ENCODE data around the gene DDX46.
"Not testable (repeated sequence)": the region's sequence is repeated elsewhere in the genome, so short reads cannot be mapped to it uniquely, and the experiment has no call there.

Gene DDX46

GRCh38 chr5:134818776-134819175 lies 60.2 kb downstream of the DDX46 start:
- no peak overlapping the region for H3K9ac ChIP-seq (ENCODE audit: low read depth, low read length)
- H3K27ac ChIP-seq (ENCODE audit: low read depth, low read length), result no peak overlapping the region
- no peaks in the 10 kb centered on the region for H3K27me3 ChIP-seq (ENCODE audit: insufficient read depth, low read length)
- WGBS, result 98% methylated on average over 4 of the region's 4 CpGs
- peaks cover 95% of the 10 kb centered on the region for H3K36me3 ChIP-seq (ENCODE audit: insufficient read depth, low read length)
- H3K4me1 ChIP-seq (ENCODE audit: insufficient read depth, low read length), result no peaks in the 10 kb centered on the region
- no peak overlapping the region for H3K4me3 ChIP-seq (ENCODE audit: low read length)
- no peaks in the 10 kb centered on the region for H3K9me3 ChIP-seq (ENCODE audit: insufficient read depth, low read depth, low read length)

DNA sequence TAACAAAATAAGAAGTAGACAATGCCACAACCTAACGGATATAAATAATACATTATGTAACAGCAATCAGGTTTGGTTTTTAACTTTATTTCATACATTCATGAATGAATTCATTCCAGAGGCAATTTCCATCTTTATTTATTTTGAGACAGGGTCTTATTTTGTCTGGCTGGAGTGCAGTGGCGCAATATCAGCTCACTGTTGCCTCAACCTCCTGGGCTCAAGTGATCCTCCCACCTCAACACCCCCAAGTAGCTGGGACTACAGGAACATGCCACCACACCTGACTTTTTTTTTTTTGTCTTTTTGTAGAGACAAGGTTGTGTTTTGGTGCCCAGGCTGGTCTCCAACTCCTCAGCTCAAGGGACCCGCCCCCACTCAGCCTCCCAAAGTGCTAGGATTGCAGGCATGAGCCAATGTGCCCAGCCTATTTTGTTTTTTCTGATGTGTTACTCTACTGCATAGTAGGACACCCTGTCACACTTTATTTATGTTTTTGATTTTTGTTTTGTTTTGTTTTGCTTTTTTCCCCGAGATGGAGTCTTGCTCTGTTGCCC lies 60.9 kb downstream of the DDX46 start:
- no peak overlapping the region for H3K27ac ChIP-seq (ENCODE audit: low read depth, low read length)

GRCh38 chr5:134821841-134822240 lies 63.3 kb downstream of the DDX46 start:
- peaks cover 96% of the 10 kb centered on the region for H3K36me3 ChIP-seq (ENCODE audit: insufficient read depth, low read length)

More for the DNA sequence above, 60.9 kb downstream of the DDX46 start:
- Histone ChIP-seq H3K36me3 (ENCODE audit: insufficient read depth, low read length) (peaks cover 94% of the 10 kb centered on the region), H3K27me3 (ENCODE audit: insufficient read depth, low read length) (no peaks in the 10 kb centered on the region), H3K4me3 (ENCODE audit: low read length) (no peak overlapping the region), H3K4me1 (ENCODE audit: insufficient read depth, low read length) (no peaks in the 10 kb centered on the region), H3K9ac (ENCODE audit: low read depth, low read length) (no peak overlapping the region), H3K9me3 (ENCODE audit: insufficient read depth, low read depth, low read length) (no peaks in the 10 kb centered on the region)
- 90% methylated on average over 3 of the region's 4 CpGs for WGBS

GRCh38 chr5:134824681-134825080 lies 66.1 kb downstream of the DDX46 start:
- Histone ChIP-seq H3K4me1 (ENCODE audit: insufficient read depth, low read length) (no peaks in the 10 kb centered on the region), H3K9ac (ENCODE audit: low read depth, low read length) (no peak overlapping the region), H3K36me3 (ENCODE audit: insufficient read depth, low read length) (peaks cover 95% of the 10 kb centered on the region), H3K27ac (ENCODE audit: low read depth, low read length) (no peak overlapping the region), H3K9me3 (ENCODE audit: insufficient read depth, low read depth, low read length) (no peaks in the 10 kb centered on the region), H3K27me3 (ENCODE audit: insufficient read depth, low read length) (no peaks in the 10 kb centered on the region), H3K4me3 (ENCODE audit: low read length) (no peak overlapping the region)
- 100% methylated on average over 1 of the region's 1 CpG for WGBS

More at GRCh38 chr5:134821841-134822240, 63.3 kb downstream of the DDX46 start:
- WGBS, result 93% methylated on average over 7 of the region's 7 CpGs
- no peak overlapping the region for H3K9ac ChIP-seq (ENCODE audit: low read depth, low read length)
- H3K27ac ChIP-seq (ENCODE audit: low read depth, low read length), result no peak overlapping the region
- no peaks in the 10 kb centered on the region for H3K4me1 ChIP-seq (ENCODE audit: insufficient read depth, low read length)
- no peaks in the 10 kb centered on the region for H3K9me3 ChIP-seq (ENCODE audit: insufficient read depth, low read depth, low read length)
- H3K27me3 ChIP-seq (ENCODE audit: insufficient read depth, low read length), result no peaks in the 10 kb centered on the region
- H3K4me3 ChIP-seq (ENCODE audit: low read length), result no peak overlapping the region

DNA sequence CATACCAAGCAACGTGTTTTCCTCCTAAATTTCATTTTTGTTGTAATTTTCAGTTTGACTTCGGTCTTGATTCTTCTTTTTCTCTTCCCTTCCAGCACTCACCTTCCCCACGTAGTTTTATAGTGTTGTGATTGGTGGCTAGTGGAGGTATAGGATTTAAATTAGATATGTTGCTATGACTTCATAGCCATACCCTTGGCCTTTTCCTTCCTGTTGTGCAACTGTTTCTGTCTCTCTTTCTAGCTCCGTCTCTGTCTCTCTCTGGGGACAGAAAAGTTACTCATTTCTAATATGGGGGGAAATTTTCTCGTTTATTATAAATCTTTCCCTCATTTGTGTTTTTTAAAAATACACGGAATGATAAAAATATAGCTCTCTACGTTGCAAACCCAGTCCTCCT lies 66.6 kb downstream of the DDX46 start:
- no peaks in the 10 kb centered on the region for H3K4me1 ChIP-seq (ENCODE audit: insufficient read depth, low read length)

GRCh38 chr5:134833340-134834032 lies 74.9 kb downstream of the DDX46 start:
- H3K9ac ChIP-seq (ENCODE audit: low read depth, low read length), result no peak overlapping the region
- no peak overlapping the region for H3K4me3 ChIP-seq (ENCODE audit: low read length)
- 92% methylated on average over 2 of the region's 3 CpGs for WGBS
- H3K27ac ChIP-seq (ENCODE audit: low read depth, low read length), result no peak overlapping the region
- H3K9me3 ChIP-seq (ENCODE audit: insufficient read depth, low read depth, low read length), result no peaks in the 10 kb centered on the region
- H3K27me3 ChIP-seq (ENCODE audit: insufficient read depth, low read length), result no peaks in the 10 kb centered on the region
- H3K4me1 ChIP-seq (ENCODE audit: insufficient read depth, low read length), result no peaks in the 10 kb centered on the region
- peaks cover 80% of the 10 kb centered on the region for H3K36me3 ChIP-seq (ENCODE audit: insufficient read depth, low read length)

More for the DNA sequence above, 66.6 kb downstream of the DDX46 start:
- peaks cover 95% of the 10 kb centered on the region for H3K36me3 ChIP-seq (ENCODE audit: insufficient read depth, low read length)
- no peaks in the 10 kb centered on the region for H3K9me3 ChIP-seq (ENCODE audit: insufficient read depth, low read depth, low read length)
- H3K27ac ChIP-seq (ENCODE audit: low read depth, low read length), result no peak overlapping the region
- H3K27me3 ChIP-seq (ENCODE audit: insufficient read depth, low read length), result no peaks in the 10 kb centered on the region
- no peak overlapping the region for H3K9ac ChIP-seq (ENCODE audit: low read depth, low read length)
- 92% methylated on average over 4 of the region's 7 CpGs for WGBS
- H3K4me3 ChIP-seq (ENCODE audit: low read length), result no peak overlapping the region

DNA sequence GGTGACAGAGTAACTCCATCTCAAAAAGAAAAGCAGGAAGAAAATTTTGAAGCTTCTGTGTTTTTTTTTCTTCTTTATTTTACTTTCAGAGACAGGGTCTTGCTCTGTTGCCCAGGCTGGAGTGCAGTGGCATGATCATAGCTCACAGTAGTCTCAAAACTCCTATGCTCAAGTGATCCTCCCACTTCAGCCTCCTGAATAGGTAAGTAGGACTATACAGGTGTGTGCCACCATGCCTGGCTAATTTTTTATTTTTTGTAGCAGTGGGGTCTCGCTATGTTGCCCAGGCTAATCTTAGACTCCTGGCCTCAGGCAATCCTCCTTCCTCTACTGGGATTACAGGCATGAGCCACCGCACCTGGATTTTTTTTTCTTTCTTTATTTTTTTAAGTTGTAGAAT lies 77.0 kb downstream of the DDX46 start:
- WGBS, result 94% methylated on average over 1 of the region's 2 CpGs

GRCh38 chr5:134837530-134838181 lies 79.1 kb downstream of the DDX46 start:
- Histone ChIP-seq H3K9me3 (ENCODE audit: insufficient read depth, low read depth, low read length) (no peaks in the 10 kb centered on the region), H3K27ac (ENCODE audit: low read depth, low read length) (no peak overlapping the region), H3K9ac (ENCODE audit: low read depth, low read length) (no peak overlapping the region), H3K4me1 (ENCODE audit: insufficient read depth, low read length) (no peaks in the 10 kb centered on the region), H3K36me3 (ENCODE audit: insufficient read depth, low read length) (peaks cover 70% of the 10 kb centered on the region), H3K27me3 (ENCODE audit: insufficient read depth, low read length) (no peaks in the 10 kb centered on the region), H3K4me3 (ENCODE audit: low read length) (no peak overlapping the region)
- WGBS, result 95% methylated on average over 3 of the region's 3 CpGs

More for the DNA sequence above, 77.0 kb downstream of the DDX46 start:
- Histone ChIP-seq H3K9me3 (ENCODE audit: insufficient read depth, low read depth, low read length) (no peaks in the 10 kb centered on the region), H3K9ac (ENCODE audit: low read depth, low read length) (no peak overlapping the region), H3K27me3 (ENCODE audit: insufficient read depth, low read length) (no peaks in the 10 kb centered on the region), H3K4me3 (ENCODE audit: low read length) (no peak overlapping the region), H3K4me1 (ENCODE audit: insufficient read depth, low read length) (no peaks in the 10 kb centered on the region), H3K27ac (ENCODE audit: low read depth, low read length) (no peak overlapping the region), H3K36me3 (ENCODE audit: insufficient read depth, low read length) (peaks cover 80% of the 10 kb centered on the region)

- H3K36me3 ChIP-seq (ENCODE audit: insufficient read depth, low read length), result peaks cover 63% of the 10 kb centered on the region
- WGBS, result 96% methylated on average over 9 of the region's 9 CpGs
Observed at GRCh38 chr5:134838361-134838760, 79.8 kb downstream of the DDX46 start.

GRCh38 chr5:134840811-134841210 lies 82.2 kb downstream of the DDX46 start:
- no peak overlapping the region for H3K9ac ChIP-seq (ENCODE audit: low read depth, low read length)
- no peaks in the 10 kb centered on the region for H3K27me3 ChIP-seq (ENCODE audit: insufficient read depth, low read length)
- no peaks in the 10 kb centered on the region for H3K9me3 ChIP-seq (ENCODE audit: insufficient read depth, low read depth, low read length)
- H3K27ac ChIP-seq (ENCODE audit: low read depth, low read length), result no peak overlapping the region
- WGBS, result 93% methylated on average over 3 of the region's 3 CpGs
- H3K36me3 ChIP-seq (ENCODE audit: insufficient read depth, low read length), result peaks cover 41% of the 10 kb centered on the region
- H3K4me1 ChIP-seq (ENCODE audit: insufficient read depth, low read length), result no peaks in the 10 kb centered on the region
- no peak overlapping the region for H3K4me3 ChIP-seq (ENCODE audit: low read length)

More at GRCh38 chr5:134838361-134838760, 79.8 kb downstream of the DDX46 start:
- not testable (repeated sequence) for H3K9ac ChIP-seq (ENCODE audit: low read depth, low read length); H3K4me1 ChIP-seq (ENCODE audit: insufficient read depth, low read length); H3K27me3 ChIP-seq (ENCODE audit: insufficient read depth, low read length); H3K4me3 ChIP-seq (ENCODE audit: low read length); H3K9me3 ChIP-seq (ENCODE audit: insufficient read depth, low read depth, low read length); H3K27ac ChIP-seq (ENCODE audit: low read depth, low read length)

- H3K36me3 ChIP-seq (ENCODE audit: insufficient read depth, low read length), result peaks cover 20% of the 10 kb centered on the region; the same call in 1 of the 2 replicates
Observed at GRCh38 chr5:134844252-134844651, 85.7 kb downstream of the DDX46 start.

More at GRCh38 chr5:134844252-134844651, 85.7 kb downstream of the DDX46 start:
- Histone ChIP-seq H3K4me3 (ENCODE audit: low read length) (no peak overlapping the region), H3K27me3 (ENCODE audit: insufficient read depth, low read length) (no peaks in the 10 kb centered on the region), H3K4me1 (ENCODE audit: insufficient read depth, low read length) (peaks cover 4% of the 10 kb centered on the region; the same call in 1 of the 2 replicates), H3K27ac (ENCODE audit: low read depth, low read length) (no peak overlapping the region), H3K9me3 (ENCODE audit: insufficient read depth, low read depth, low read length) (no peaks in the 10 kb centered on the region), H3K9ac (ENCODE audit: low read depth, low read length) (no peak overlapping the region)
- WGBS, result no CpG with 5 or more reads among the region's 1 CpG

Data from HUES64 (cell line).